SK-N-SH treated with all-trans-retinoic acid at 6 μM for 48 hours (cell line): ENCODE measurements around the gene CHRNB2.

Experiments
- ATAC-seq: fragments of 200-7000 bp; cut with Tn5 transposase; 3 replicates; pipeline ENCODE4 v1.9.1; 2020; ENCODE audit warnings: mild to moderate bottlenecking, moderate library complexity
- ARNTL ChIP-seq: fragments of 450-650 bp; formaldehyde crosslinking; IDR thresholded peaks from 2 replicates; pipeline ENCODE4 v1.5.0; 2020; ENCODE audit warnings: low read depth, mild to moderate bottlenecking, moderate library complexity, borderline replicate concordance
- BACH2 ChIP-seq: fragments of 250-450 bp; sonication (Bioruptor Pico); IDR thresholded peaks from 2 replicates; pipeline ENCODE4 v1.9.0; 2021; ENCODE audit warnings: mild to moderate bottlenecking, borderline replicate concordance
- CREB5 ChIP-seq: fragments of 250-450 bp; sonication (Bioruptor Pico); IDR thresholded peaks from 2 replicates; pipeline ENCODE4 v1.5.1; 2020; ENCODE audit warnings: low read depth, mild to moderate bottlenecking, moderate library complexity
- CSRNP3 ChIP-seq: fragments of 250-450 bp; sonication (Bioruptor Pico); IDR thresholded peaks from 2 replicates; pipeline ENCODE4 v1.5.1; 2021; ENCODE audit warnings: mild to moderate bottlenecking, moderate library complexity
- ESRRG ChIP-seq: fragments of 250-450 bp; sonication (Bioruptor Pico); IDR thresholded peaks from 2 replicates; pipeline ENCODE4 v1.6.1; 2021; ENCODE audit warnings: mild to moderate bottlenecking
- GLIS3 ChIP-seq: fragments of 250-450 bp; sonication (Bioruptor Pico); IDR thresholded peaks from 2 replicates; pipeline ENCODE4 v1.5.0; 2020; ENCODE audit warnings: mild to moderate bottlenecking, moderate library complexity
- ISL1 ChIP-seq: fragments of 250-450 bp; sonication (Bioruptor Pico); IDR thresholded peaks from 2 replicates; pipeline ENCODE4 v2.1.2; 2022; ENCODE audit warnings: mild to moderate bottlenecking, moderate library complexity
- PATZ1 ChIP-seq: fragments of 250-450 bp; sonication (Bioruptor Pico); IDR thresholded peaks from 2 replicates; pipeline ENCODE4 v1.8.0; 2020; ENCODE audit warnings: mild to moderate bottlenecking, moderate library complexity, borderline replicate concordance
- POU6F1 ChIP-seq: fragments of 250-450 bp; sonication (Bioruptor Pico); IDR thresholded peaks from 2 replicates; pipeline ENCODE4 v1.8.0; 2021; ENCODE audit warnings: low read depth, mild to moderate bottlenecking, moderate library complexity, borderline replicate concordance
- PPARA ChIP-seq: fragments of 250-450 bp; sonication (Bioruptor Pico); IDR thresholded peaks from 2 replicates; pipeline ENCODE4 v1.5.0; 2020; ENCODE audit warnings: mild to moderate bottlenecking, borderline replicate concordance
- RARB ChIP-seq: fragments of 250-450 bp; sonication (Bioruptor Pico); IDR thresholded peaks from 2 replicates; pipeline ENCODE4 v1.8.0; 2021; ENCODE audit warnings: mild to moderate bottlenecking, moderate library complexity
- SNAI2 ChIP-seq: fragments of 250-450 bp; sonication (Bioruptor Pico); IDR thresholded peaks from 2 replicates; pipeline ENCODE4 v1.5.0; 2020; ENCODE audit warnings: mild to moderate bottlenecking, moderate library complexity
- TCF4 ChIP-seq: fragments of 250-450 bp; sonication (Bioruptor Pico); IDR thresholded peaks from 2 replicates; pipeline ENCODE4 v1.8.0; 2021; ENCODE audit warnings: mild to moderate bottlenecking, moderate library complexity, borderline replicate concordance
- TOX ChIP-seq: fragments of 250-450 bp; sonication (Bioruptor Pico); IDR thresholded peaks from 2 replicates; pipeline ENCODE4 v1.8.0; 2021; ENCODE audit warnings: mild to moderate bottlenecking, moderate library complexity, borderline replicate concordance
- ZC3H10 ChIP-seq: fragments of 250-450 bp; sonication (Bioruptor Pico); IDR thresholded peaks from 2 replicates; pipeline ENCODE4 v1.5.1; 2021; ENCODE audit warnings: mild to moderate bottlenecking, moderate library complexity
- ZFP3 ChIP-seq: fragments of 250-450 bp; sonication (Bioruptor Pico); IDR thresholded peaks from 2 replicates; pipeline ENCODE4 v1.5.0; 2020; ENCODE audit warnings: mild to moderate bottlenecking, moderate library complexity
- ZFP30 ChIP-seq: fragments of 450-650 bp; formaldehyde crosslinking; IDR thresholded peaks from 2 replicates; pipeline ENCODE4 v1.5.0; 2022; ENCODE audit warnings: mild to moderate bottlenecking, moderate library complexity
- ZNF565 ChIP-seq: fragments of 450-650 bp; formaldehyde crosslinking; conservative IDR thresholded peaks from 2 replicates; pipeline ENCODE4 v1.5.0; 2020; ENCODE audit warnings: low read depth, mild to moderate bottlenecking, moderate library complexity
- ZNF70 ChIP-seq: fragments of 450-650 bp; formaldehyde crosslinking; IDR thresholded peaks from 2 replicates; pipeline ENCODE4 v1.5.0; 2020; ENCODE audit warnings: mild to moderate bottlenecking, moderate library complexity
- ZNF8 ChIP-seq: fragments of 450-650 bp; formaldehyde crosslinking; IDR thresholded peaks from 2 replicates; pipeline ENCODE4 v1.5.0; 2020; ENCODE audit warnings: mild to moderate bottlenecking, moderate library complexity

The CHRNB2 gene

DNA sequence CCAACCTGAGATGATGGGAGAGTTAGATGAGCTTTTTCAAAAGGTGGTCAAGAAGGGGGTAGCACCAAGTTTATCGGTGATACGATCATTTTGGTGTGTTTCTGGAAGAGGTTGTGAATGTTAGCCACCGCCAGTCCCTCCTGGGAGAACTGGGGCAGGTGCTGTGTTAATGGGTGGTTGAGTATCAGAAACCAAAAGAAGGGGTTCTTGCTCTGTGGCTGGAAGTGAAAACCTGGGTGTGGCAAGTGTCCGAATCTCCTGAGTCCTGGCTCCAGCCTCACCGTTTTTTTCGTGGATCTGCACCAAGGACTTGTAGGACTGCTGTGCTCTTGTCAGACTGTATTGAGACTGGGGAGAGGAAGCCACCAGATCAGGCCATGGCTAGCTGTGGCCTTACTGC is 16.9 kb upstream of the CHRNB2 start:
- TF ChIP-seq GLIS3 (CRISPR knock-in tag), result no peak
- TF ChIP-seq, all 23 proteins: peak for 0
- no peak for ATAC-seq

DNA sequence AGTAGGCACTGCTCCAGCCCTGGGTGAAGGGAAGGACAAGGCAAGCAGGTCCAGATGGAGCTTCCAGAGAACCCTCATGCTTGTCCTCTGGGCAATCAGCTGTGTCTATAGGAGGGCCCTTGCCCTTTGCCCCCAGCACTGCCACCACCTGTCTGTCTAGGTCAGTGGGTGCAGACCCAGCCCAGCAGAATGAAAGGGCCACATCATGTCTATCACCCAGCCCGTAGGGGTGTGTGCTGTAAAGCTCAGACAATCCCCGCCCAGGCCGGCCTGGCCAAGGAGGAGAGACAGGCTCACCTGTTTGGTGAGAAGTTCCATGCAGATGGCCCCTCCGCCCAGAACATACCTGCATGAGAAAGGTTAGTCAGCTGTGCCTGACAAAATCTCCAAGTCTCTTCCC is 16.1 kb upstream of the CHRNB2 start:
- TF ChIP-seq ESRRG (CRISPR knock-in tag) (no peak), BACH2 (CRISPR knock-in tag) (no peak), PATZ1 (CRISPR knock-in tag) (no peak), CSRNP3 (CRISPR knock-in tag) (no peak), ZC3H10 (CRISPR knock-in tag) (no peak), RARB (CRISPR knock-in tag) (no peak), SNAI2 (CRISPR knock-in tag) (no peak), POU6F1 (no peak), CREB5 (no peak), TCF4 (CRISPR knock-in tag) (no peak), ARNTL (CRISPR knock-in tag) (no peak), PPARA (CRISPR knock-in tag) (no peak)
- TF ChIP-seq, all 23 proteins: peak for 0
- ATAC-seq, result no peak

GRCh38 chr1:154552036-154552435 is 15.5 kb upstream of the CHRNB2 start:
- no peak for TF ChIP-seq GLIS3 (CRISPR knock-in tag)
- TF ChIP-seq TCF4 (CRISPR knock-in tag), result no peak
- TF ChIP-seq ZNF70 (CRISPR knock-in tag), result no peak
- no peak for TF ChIP-seq ISL1 (CRISPR knock-in tag)
- TF ChIP-seq POU6F1, result no peak
- TF ChIP-seq PPARA (CRISPR knock-in tag), result no peak
- TF ChIP-seq ZFP3 (CRISPR knock-in tag), result no peak
- TF ChIP-seq SNAI2 (CRISPR knock-in tag), result no peak
- no peak for TF ChIP-seq RARB (CRISPR knock-in tag)
- no peak for TF ChIP-seq CREB5
- no peak for TF ChIP-seq ZFP30 (CRISPR knock-in tag)
- no peak for TF ChIP-seq PATZ1 (CRISPR knock-in tag)
- TF ChIP-seq ZNF8 (CRISPR knock-in tag), result no peak
- no peak for TF ChIP-seq TOX (CRISPR knock-in tag)
- no peak for TF ChIP-seq ARNTL (CRISPR knock-in tag)
- TF ChIP-seq ZNF565 (CRISPR knock-in tag), result no peak
- TF ChIP-seq, all 23 proteins: peak for 0
- no peak for ATAC-seq
